PC-3 (cell line): ENCODE measurements around the gene PKP3. TPM values are rescaled to one million over a fixed set of nuclear protein-coding genes. Genes with fewer than 3 reads are reported as not detected.

Experiments used
- ATAC-seq: fragments of 200-7000 bp; cut with Tn5 transposase; 2 replicates; pipeline ENCODE4 v1.9.1; 2020; ENCODE audit warnings: mild to moderate bottlenecking, moderate library complexity
- BruUV-seq: library from RNA; stranded (reverse); fragments of 400-500 nt; replicated peaks from 2 replicates; lab custom pipeline; 2021; lab: Mats Ljungman, UMichigan
- CTCF ChIA-PET: fragments of 300-600 bp; sonication (Branson Sonifier 250); formaldehyde crosslinking; loops from one replicate; lab custom pipeline; 2022; ENCODE audit warnings: antibody characterized with exemption; lab: Charles Lee
- POLR2A ChIA-PET: fragments of 300-600 bp; sonication (Branson Sonifier 250); formaldehyde crosslinking; loops from one replicate; lab custom pipeline; 2022; ENCODE audit warnings: antibody characterized with exemption; ENCODE audit not compliant: unreplicated experiment; lab: Charles Lee
- DNase-seq: peaks from one replicate; pipeline ENCODE4 v3.0.0-alpha.2; 2015
- H2AFZ ChIP-seq: fragments of 300-600 bp; sonication (generic); 2 replicates; pipeline ENCODE4 v1.6.0; 2016; ENCODE audit warnings: antibody characterized with exemption, low read length
- H3F3A ChIP-seq: fragments of 300-600 bp; sonication (generic); one replicate; pipeline ENCODE4 v1.6.0; 2017; ENCODE audit warnings: antibody characterized with exemption, low read length, control low read depth, mild to moderate bottlenecking; ENCODE audit not compliant: unreplicated experiment
- H3K27ac ChIP-seq: fragments of 300-600 bp; sonication (generic); 2 replicates; pipeline ENCODE4 v1.5.1; 2016; ENCODE audit warnings: mild to moderate bottlenecking, low read length
- H3K27me3 ChIP-seq: fragments of 300-600 bp; sonication (generic); 2 replicates; pipeline ENCODE4 v1.6.1; 2016; ENCODE audit warnings: low read length, mixed read lengths
- H3K36me3 ChIP-seq: fragments of 300-600 bp; sonication (generic); 2 replicates; pipeline ENCODE4 v1.6.1; 2016; ENCODE audit warnings: low read depth, mixed run types, low read length, mixed read lengths
- H3K4me1 ChIP-seq: fragments of 300-600 bp; sonication (generic); 2 replicates; pipeline ENCODE4 v1.5.1; 2016; ENCODE audit warnings: low read length; ENCODE audit not compliant: insufficient read depth
- H3K4me2 ChIP-seq: fragments of 300-600 bp; sonication (generic); 2 replicates; pipeline ENCODE4 v1.6.0; 2016; ENCODE audit warnings: low read length
- H3K4me3 ChIP-seq: fragments of 300-600 bp; sonication (generic); 2 replicates; pipeline ENCODE4 v1.5.1; 2016; ENCODE audit warnings: mild to moderate bottlenecking, low read length, mixed read lengths
- H3K79me2 ChIP-seq: fragments of 300-600 bp; sonication (generic); 2 replicates; pipeline ENCODE4 v1.6.1; 2017; ENCODE audit warnings: low read length, mixed read lengths
- H3K9ac ChIP-seq: fragments of 300-600 bp; sonication (generic); 2 replicates; pipeline ENCODE4 v1.6.0; 2016; ENCODE audit warnings: mild to moderate bottlenecking, low read length
- H3K9me2 ChIP-seq: fragments of 300-600 bp; sonication (generic); replicated peaks from 2 replicates; pipeline ENCODE4 v1.6.1; 2016; ENCODE audit warnings: mixed run types, low read length, mixed read lengths
- H3K9me3 ChIP-seq: fragments of 300-600 bp; sonication (generic); 2 replicates; pipeline ENCODE4 v1.6.1; 2016; ENCODE audit warnings: low read length, mixed read lengths
- H4K20me1 ChIP-seq: fragments of 300-600 bp; sonication (generic); 2 replicates; pipeline ENCODE4 v1.6.1; 2016; ENCODE audit warnings: low read length, mixed read lengths
- EZH2 ChIP-seq: fragments of 300-600 bp; sonication (generic); IDR thresholded peaks from one replicate; pipeline ENCODE4 v1.6.1; 2017; ENCODE audit warnings: antibody characterized with exemption, mild to moderate bottlenecking, low read length; ENCODE audit not compliant: unreplicated experiment
- EZH2phosphoT487 ChIP-seq: fragments of 300-600 bp; sonication (generic); IDR thresholded peaks from 2 replicates; pipeline ENCODE4 v1.6.1; 2018; ENCODE audit warnings: mild to moderate bottlenecking, antibody characterized with exemption, low read length, borderline replicate concordance
- intact Hi-C: fragments of 100-400 bp; cut with micrococcal nuclease; formaldehyde crosslinking; loops from 2 replicates; pipeline ENCODE4 v1.9.0; 2023
- total RNA-seq: library from RNA; depleted of rRNA; stranded (reverse); fragments of >200 nt; gene quantifications from 2 replicates; pipeline ENCODE4 v1.2.3, GENCODE V29; 2014
- TF ChIP-seq, protein P1 (sequence below): fragments of 300-600 bp; sonication (generic); conservative IDR thresholded peaks from 2 replicates; pipeline ENCODE4 v1.5.1; 2017; ENCODE audit warnings: antibody characterized with exemption, low read depth, mild to moderate bottlenecking, low read length

PKP3 gene
- total RNA-seq, 1 experiment from 2014 or later = 218 TPM

DNA sequence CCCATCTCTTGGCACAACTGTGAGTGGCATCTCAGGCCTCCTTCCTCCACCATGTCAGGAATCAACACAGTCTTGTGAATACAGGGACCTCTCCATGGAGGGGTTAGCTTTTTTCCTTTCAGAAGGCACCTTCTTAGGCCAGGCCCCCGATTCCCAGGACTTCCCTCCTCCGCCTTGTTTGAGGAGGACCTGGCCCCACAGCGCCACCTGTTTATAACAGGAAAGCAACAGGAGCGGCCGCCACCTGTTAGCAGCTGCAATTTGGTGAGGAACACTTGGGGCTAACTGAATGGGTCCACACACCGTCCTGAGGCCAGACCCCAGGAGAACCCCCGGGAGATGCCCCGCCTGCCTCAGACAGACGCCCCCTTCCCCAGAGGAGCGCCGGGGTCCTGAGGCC lies 3.8 kb upstream of the PKP3 start:
- no peaks in the 10 kb centered on the region for H3K27me3 ChIP-seq
- no peak overlapping the region for H3K4me3 ChIP-seq
- no peak overlapping the region for H2AFZ ChIP-seq
- peaks cover 12% of the 10 kb centered on the region for H3K4me1 ChIP-seq
- TF ChIP-seq EZH2 (no peak), EZH2phosphoT487 (no peak)
- TF ChIP-seq, protein P1, sequence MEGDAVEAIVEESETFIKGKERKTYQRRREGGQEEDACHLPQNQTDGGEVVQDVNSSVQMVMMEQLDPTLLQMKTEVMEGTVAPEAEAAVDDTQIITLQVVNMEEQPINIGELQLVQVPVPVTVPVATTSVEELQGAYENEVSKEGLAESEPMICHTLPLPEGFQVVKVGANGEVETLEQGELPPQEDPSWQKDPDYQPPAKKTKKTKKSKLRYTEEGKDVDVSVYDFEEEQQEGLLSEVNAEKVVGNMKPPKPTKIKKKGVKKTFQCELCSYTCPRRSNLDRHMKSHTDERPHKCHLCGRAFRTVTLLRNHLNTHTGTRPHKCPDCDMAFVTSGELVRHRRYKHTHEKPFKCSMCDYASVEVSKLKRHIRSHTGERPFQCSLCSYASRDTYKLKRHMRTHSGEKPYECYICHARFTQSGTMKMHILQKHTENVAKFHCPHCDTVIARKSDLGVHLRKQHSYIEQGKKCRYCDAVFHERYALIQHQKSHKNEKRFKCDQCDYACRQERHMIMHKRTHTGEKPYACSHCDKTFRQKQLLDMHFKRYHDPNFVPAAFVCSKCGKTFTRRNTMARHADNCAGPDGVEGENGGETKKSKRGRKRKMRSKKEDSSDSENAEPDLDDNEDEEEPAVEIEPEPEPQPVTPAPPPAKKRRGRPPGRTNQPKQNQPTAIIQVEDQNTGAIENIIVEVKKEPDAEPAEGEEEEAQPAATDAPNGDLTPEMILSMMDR = peak; percentile 47
- DNase-seq (peak; percentile 23), ATAC-seq (no peak)
- POLR2A ChIA-PET = no interaction called here
- H3K9me3 ChIP-seq = no peaks in the 10 kb centered on the region
- no peak overlapping the region for H3K4me2 ChIP-seq
- H3K36me3 ChIP-seq = no peaks in the 10 kb centered on the region
- no peak overlapping the region for H3K9ac ChIP-seq
- H3K9me2 ChIP-seq = no peaks in the 10 kb centered on the region
- CTCF ChIA-PET = no interaction called here
- BruUV-seq = no TSS peak
- H4K20me1 ChIP-seq = 0 out of 2 replicates have a peak, but pooled peaks cover under 1% of the 10 kb centered on the region
- H3K27ac ChIP-seq = no peak overlapping the region
- peaks cover 17% of the 10 kb centered on the region for H3K79me2 ChIP-seq
- H3F3A ChIP-seq = no peaks in the 10 kb centered on the region
- intact Hi-C loops = loop anchor here (10.0 kb wide), 1 partner anchor 55 kb away; the partner anchor contains the start of gene ANO9

DNA sequence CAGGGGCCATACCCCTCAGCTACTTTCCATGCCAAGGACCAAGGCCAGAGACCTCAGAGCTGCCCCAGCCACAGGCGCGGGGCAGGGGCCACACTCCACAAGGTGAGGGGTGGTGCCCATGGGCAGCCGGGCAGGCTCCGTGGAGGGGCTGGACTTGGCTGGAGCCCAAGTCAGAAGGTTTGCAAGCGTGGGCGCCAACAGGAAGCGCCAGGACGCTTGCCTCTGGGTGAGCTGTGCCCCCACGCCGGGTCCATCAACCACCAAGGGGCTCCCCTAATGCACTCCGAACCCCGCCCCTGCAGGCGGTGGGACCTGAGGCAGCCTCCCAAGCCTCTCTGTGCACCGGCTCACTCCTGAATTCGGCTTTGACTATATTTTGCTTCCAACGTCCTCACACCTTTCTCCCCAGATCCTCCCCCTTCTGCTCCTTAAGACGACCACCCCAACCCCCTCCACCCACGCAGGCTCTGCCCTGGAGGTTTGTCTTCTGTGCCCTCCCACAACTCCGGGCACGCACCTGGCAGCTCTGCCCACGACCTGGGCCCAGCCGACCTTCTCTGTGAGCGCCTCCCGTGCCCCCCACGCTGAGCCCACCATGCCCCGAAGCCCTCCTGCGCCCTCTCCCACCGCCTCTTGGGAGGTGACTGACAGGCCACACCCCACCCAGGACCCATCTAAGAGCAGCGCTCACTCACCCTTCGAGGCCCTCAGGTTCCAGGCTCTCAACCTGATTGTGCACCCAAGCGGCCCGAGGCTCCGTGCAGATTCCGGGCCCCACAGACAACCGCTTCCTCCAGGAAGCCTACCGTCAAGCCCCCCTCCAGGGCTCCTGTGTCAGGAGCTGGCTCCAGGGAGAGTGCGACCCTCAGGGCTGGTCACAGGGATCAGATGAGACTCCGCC lies 2.6 kb upstream of the PKP3 start:
- TF ChIP-seq EZH2 = no peak
- no peak for TF ChIP-seq EZH2phosphoT487
- TF ChIP-seq, protein P1 = no peak
- ChIA-PET POLR2A (no interaction called here), CTCF (no interaction called here)
- peaks cover 29% of the 10 kb centered on the region for H3K79me2 ChIP-seq
- H3K36me3 ChIP-seq = 0 out of 2 replicates have a peak, but pooled peaks cover 1% of the 10 kb centered on the region
- peaks cover 12% of the 10 kb centered on the region; the same call in 1 of the 2 replicates for H4K20me1 ChIP-seq
- no peak for ATAC-seq
- H3K9me3 ChIP-seq = no peaks in the 10 kb centered on the region
- H3K9ac ChIP-seq = no peak overlapping the region
- H3K9me2 ChIP-seq = no peaks in the 10 kb centered on the region
- H3K4me3 ChIP-seq = no peak overlapping the region
- H3K4me1 ChIP-seq = peaks cover 19% of the 10 kb centered on the region
- no peak overlapping the region for H3K27ac ChIP-seq
- intact Hi-C loops = loop anchor here (10.0 kb wide), 1 partner anchor 53 kb away; the partner anchor contains the start of gene ANO9
- DNase-seq = no peak
- H3K27me3 ChIP-seq = no peaks in the 10 kb centered on the region
- no peak overlapping the region for H2AFZ ChIP-seq
- no peaks in the 10 kb centered on the region for H3F3A ChIP-seq
- no TSS peak for BruUV-seq
- H3K4me2 ChIP-seq = no peak overlapping the region
